SH-SY5Y (cell line): ENCODE results near the gene MLLT6.

Experiments used
- GATA2 ChIP-seq: IDR thresholded peaks from 2 replicates; pipeline ENCODE4 v1.6.1; 2011; ENCODE audit warnings: mild to moderate bottlenecking, low read depth, low read length
- GATA3 ChIP-seq: IDR thresholded peaks from 2 replicates; pipeline ENCODE4 v1.6.1; 2011; ENCODE audit warnings: low read depth, mild to moderate bottlenecking, low read length, moderate library complexity

DNA sequence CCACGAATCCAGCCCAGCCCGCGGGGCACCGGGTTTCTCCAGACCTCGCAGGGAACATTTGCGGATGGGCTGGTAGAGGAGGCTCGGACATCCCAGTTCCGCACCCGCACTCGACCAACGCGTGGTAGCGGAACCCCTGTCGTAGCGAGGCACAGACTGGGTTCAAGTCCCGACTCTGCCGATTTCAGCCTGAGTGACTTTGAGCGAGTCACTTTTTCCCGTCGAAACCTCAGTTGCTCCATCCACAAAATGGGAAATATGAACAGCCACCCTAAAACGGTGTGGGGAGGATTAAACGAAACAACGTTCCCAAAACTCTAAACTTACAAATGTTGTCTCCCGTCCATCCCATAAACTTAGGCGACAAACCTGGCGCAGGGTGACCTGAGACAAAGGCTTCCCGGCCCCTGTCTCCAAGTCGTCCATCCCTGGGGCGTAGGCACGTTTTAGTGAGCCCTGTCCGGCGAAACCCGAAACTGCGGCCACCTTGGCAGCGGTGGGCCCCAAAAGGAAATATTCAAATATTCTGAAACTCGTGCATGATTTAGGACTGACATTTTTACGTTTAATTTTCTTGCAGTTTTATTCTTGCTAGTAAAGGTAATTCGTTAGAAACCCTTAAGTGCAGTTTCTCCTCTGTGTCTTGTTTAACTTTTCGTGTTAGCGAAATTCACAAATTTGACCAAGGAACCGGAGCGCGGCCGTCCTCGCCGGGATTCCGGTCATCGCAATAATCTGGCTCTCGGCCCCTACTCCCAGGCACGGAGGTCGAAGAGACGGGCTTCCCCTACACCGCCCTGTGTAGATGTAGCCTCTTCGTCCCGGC, 1.9 kb upstream of the MLLT6 start:
- no peak for TF ChIP-seq GATA3
- no peak for TF ChIP-seq GATA2
